SK-N-SH treated with all-trans-retinoic acid at 6 μM for 48 hours (cell line): ENCODE data around the gene ABCC9.
"Not testable (repeated sequence)": the region's sequence is repeated elsewhere in the genome, so short reads cannot be mapped to it uniquely, and the experiment has no call there.

Source experiments
- ATAC-seq: fragments of 200-7000 bp; cut with Tn5 transposase; 3 replicates; pipeline ENCODE4 v1.9.1; 2020; ENCODE audit warnings: mild to moderate bottlenecking, moderate library complexity
- ARNTL ChIP-seq: fragments of 450-650 bp; formaldehyde crosslinking; IDR thresholded peaks from 2 replicates; pipeline ENCODE4 v1.5.0; 2020; ENCODE audit warnings: low read depth, mild to moderate bottlenecking, moderate library complexity, borderline replicate concordance
- BACH2 ChIP-seq: fragments of 250-450 bp; sonication (Bioruptor Pico); IDR thresholded peaks from 2 replicates; pipeline ENCODE4 v1.9.0; 2021; ENCODE audit warnings: mild to moderate bottlenecking, borderline replicate concordance
- CSDC2 ChIP-seq: fragments of 250-450 bp; sonication (Bioruptor Pico); IDR thresholded peaks from 2 replicates; pipeline ENCODE4 v1.5.0; 2020; ENCODE audit warnings: mild to moderate bottlenecking, moderate library complexity
- CSRNP3 ChIP-seq: fragments of 250-450 bp; sonication (Bioruptor Pico); IDR thresholded peaks from 2 replicates; pipeline ENCODE4 v1.5.1; 2021; ENCODE audit warnings: mild to moderate bottlenecking, moderate library complexity
- ESRRG ChIP-seq: fragments of 250-450 bp; sonication (Bioruptor Pico); IDR thresholded peaks from 2 replicates; pipeline ENCODE4 v1.6.1; 2021; ENCODE audit warnings: mild to moderate bottlenecking
- GLIS3 ChIP-seq: fragments of 250-450 bp; sonication (Bioruptor Pico); IDR thresholded peaks from 2 replicates; pipeline ENCODE4 v1.5.0; 2020; ENCODE audit warnings: mild to moderate bottlenecking, moderate library complexity
- ISL1 ChIP-seq: fragments of 250-450 bp; sonication (Bioruptor Pico); IDR thresholded peaks from 2 replicates; pipeline ENCODE4 v2.1.2; 2022; ENCODE audit warnings: mild to moderate bottlenecking, moderate library complexity
- PPARA ChIP-seq: fragments of 250-450 bp; sonication (Bioruptor Pico); IDR thresholded peaks from 2 replicates; pipeline ENCODE4 v1.5.0; 2020; ENCODE audit warnings: mild to moderate bottlenecking, borderline replicate concordance
- RARB ChIP-seq: fragments of 250-450 bp; sonication (Bioruptor Pico); IDR thresholded peaks from 2 replicates; pipeline ENCODE4 v1.8.0; 2021; ENCODE audit warnings: mild to moderate bottlenecking, moderate library complexity
- SNAI2 ChIP-seq: fragments of 250-450 bp; sonication (Bioruptor Pico); IDR thresholded peaks from 2 replicates; pipeline ENCODE4 v1.5.0; 2020; ENCODE audit warnings: mild to moderate bottlenecking, moderate library complexity
- TCF4 ChIP-seq: fragments of 250-450 bp; sonication (Bioruptor Pico); IDR thresholded peaks from 2 replicates; pipeline ENCODE4 v1.8.0; 2021; ENCODE audit warnings: mild to moderate bottlenecking, moderate library complexity, borderline replicate concordance
- TOX ChIP-seq: fragments of 250-450 bp; sonication (Bioruptor Pico); IDR thresholded peaks from 2 replicates; pipeline ENCODE4 v1.8.0; 2021; ENCODE audit warnings: mild to moderate bottlenecking, moderate library complexity, borderline replicate concordance
- TSHZ2 ChIP-seq: fragments of 250-450 bp; sonication (Bioruptor Pico); IDR thresholded peaks from 2 replicates; pipeline ENCODE4 v1.5.0; 2020; ENCODE audit warnings: mild to moderate bottlenecking, moderate library complexity
- ZC3H10 ChIP-seq: fragments of 250-450 bp; sonication (Bioruptor Pico); IDR thresholded peaks from 2 replicates; pipeline ENCODE4 v1.5.1; 2021; ENCODE audit warnings: mild to moderate bottlenecking, moderate library complexity
- ZFP3 ChIP-seq: fragments of 250-450 bp; sonication (Bioruptor Pico); IDR thresholded peaks from 2 replicates; pipeline ENCODE4 v1.5.0; 2020; ENCODE audit warnings: mild to moderate bottlenecking, moderate library complexity
- ZFP30 ChIP-seq: fragments of 450-650 bp; formaldehyde crosslinking; IDR thresholded peaks from 2 replicates; pipeline ENCODE4 v1.5.0; 2022; ENCODE audit warnings: mild to moderate bottlenecking, moderate library complexity
- ZNF565 ChIP-seq: fragments of 450-650 bp; formaldehyde crosslinking; conservative IDR thresholded peaks from 2 replicates; pipeline ENCODE4 v1.5.0; 2020; ENCODE audit warnings: low read depth, mild to moderate bottlenecking, moderate library complexity
- ZNF70 ChIP-seq: fragments of 450-650 bp; formaldehyde crosslinking; IDR thresholded peaks from 2 replicates; pipeline ENCODE4 v1.5.0; 2020; ENCODE audit warnings: mild to moderate bottlenecking, moderate library complexity
- ZNF8 ChIP-seq: fragments of 450-650 bp; formaldehyde crosslinking; IDR thresholded peaks from 2 replicates; pipeline ENCODE4 v1.5.0; 2020; ENCODE audit warnings: mild to moderate bottlenecking, moderate library complexity

Gene ABCC9

GRCh38 chr12:21813751-21814150 lies 127.5 kb downstream of the ABCC9 start (continued):
- TF ChIP-seq CSRNP3: no peak

GRCh38 chr12:21813125-21813524 lies 128.1 kb downstream of the ABCC9 start:
- ATAC-seq: no peak
- TF ChIP-seq SNAI2 (CRISPR knock-in tag): no peak
- no peak for TF ChIP-seq GLIS3
- TF ChIP-seq TOX: no peak
- no peak for TF ChIP-seq ZNF70 (CRISPR knock-in tag)
- no peak for TF ChIP-seq BACH2 (CRISPR knock-in tag)
- TF ChIP-seq CSDC2 (CRISPR knock-in tag): no peak
- TF ChIP-seq TSHZ2 (CRISPR knock-in tag): no peak
- TF ChIP-seq RARB (CRISPR knock-in tag): no peak
- TF ChIP-seq ZNF565: no peak
- TF ChIP-seq CSRNP3: no peak
- TF ChIP-seq ESRRG (CRISPR knock-in tag): no peak
- no peak for TF ChIP-seq ZC3H10 (CRISPR knock-in tag)

- ATAC-seq: not testable (repeated sequence)
Measured at GRCh38 chr12:21812340-21812739, 128.9 kb downstream of the ABCC9 start.

GRCh38 chr12:21809100-21809499 lies 132.1 kb downstream of the ABCC9 start:
- TF ChIP-seq ARNTL (no peak), ZFP3 (CRISPR knock-in tag) (no peak), TOX (no peak), ISL1 (CRISPR knock-in tag) (no peak), SNAI2 (CRISPR knock-in tag) (no peak)
- ATAC-seq: no peak

GRCh38 chr12:21806255-21806654 lies 135.0 kb downstream of the ABCC9 start:
- no peak for ATAC-seq
- no peak for TF ChIP-seq GLIS3
- no peak for TF ChIP-seq CSDC2 (CRISPR knock-in tag)
- no peak for TF ChIP-seq ZFP30 (CRISPR knock-in tag)

GRCh38 chr12:21801522-21802288 lies 139.5 kb downstream of the ABCC9 start:
- ATAC-seq: no peak
- TF ChIP-seq BACH2 (CRISPR knock-in tag) (no peak), TCF4 (CRISPR knock-in tag) (no peak), ZNF8 (CRISPR knock-in tag) (no peak), ISL1 (CRISPR knock-in tag) (no peak), ZFP3 (CRISPR knock-in tag) (no peak), ESRRG (CRISPR knock-in tag) (no peak), ZNF565 (no peak), ZFP30 (CRISPR knock-in tag) (no peak), PPARA (CRISPR knock-in tag) (no peak), TOX (no peak), TSHZ2 (CRISPR knock-in tag) (no peak)
